NCI-H510A (cell line): Measurements from ENCODE around the gene SLC15A2.
"Not testable (repeated sequence)": the region's sequence is repeated elsewhere in the genome, so short reads cannot be mapped to it uniquely, and the experiment has no call there.

Source experiments
- DNase-seq: peaks from one replicate; lab custom pipeline; 2025; lab: John Stamatoyannopoulos, UW

SLC15A2 gene

GRCh38 chr3:121894301-121894990, at the start of gene SLC15A2:
Gene SLC15A2 (plus strand): TSS chr3:121894401. CDS start chr3:121894477, 76 bp downstream.
- DNase-seq = no peak

- DNase-seq = no peak
Observed at GRCh38 chr3:121844892-121845291, 49.3 kb upstream of the SLC15A2 start.

- no peak for DNase-seq
Observed at GRCh38 chr3:121852256-121852655, 41.9 kb upstream of the SLC15A2 start.

DNA sequence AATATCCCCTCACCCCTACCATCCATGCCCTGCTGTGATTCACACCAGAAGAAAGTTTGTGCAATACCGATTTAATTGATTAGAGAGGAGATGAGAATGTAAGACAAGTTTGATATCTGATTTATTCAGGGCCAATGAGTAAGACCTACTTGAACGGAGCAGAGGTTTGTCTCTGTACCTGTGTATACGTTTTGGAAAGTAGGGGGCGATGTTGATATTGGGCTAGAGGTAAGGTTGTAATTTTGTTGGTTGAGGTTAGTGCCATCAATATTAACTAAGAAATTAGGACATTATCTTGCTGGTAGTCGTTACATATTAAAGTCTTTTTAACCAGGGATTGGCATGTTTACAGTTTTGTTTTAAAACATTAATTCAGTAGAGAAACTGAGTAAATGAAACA, 38.6 kb upstream of the SLC15A2 start:
- DNase-seq = no peak

- DNase-seq = not testable (repeated sequence)
Observed at GRCh38 chr3:121857778-121858177, 36.4 kb upstream of the SLC15A2 start.

GRCh38 chr3:121863247-121863646, 31.0 kb upstream of the SLC15A2 start:
- not testable (repeated sequence) for DNase-seq

- no peak for DNase-seq
Observed at GRCh38 chr3:121863801-121864200, 30.4 kb upstream of the SLC15A2 start.

- DNase-seq = no peak
Observed at GRCh38 chr3:121869736-121870135, 24.5 kb upstream of the SLC15A2 start.

DNA sequence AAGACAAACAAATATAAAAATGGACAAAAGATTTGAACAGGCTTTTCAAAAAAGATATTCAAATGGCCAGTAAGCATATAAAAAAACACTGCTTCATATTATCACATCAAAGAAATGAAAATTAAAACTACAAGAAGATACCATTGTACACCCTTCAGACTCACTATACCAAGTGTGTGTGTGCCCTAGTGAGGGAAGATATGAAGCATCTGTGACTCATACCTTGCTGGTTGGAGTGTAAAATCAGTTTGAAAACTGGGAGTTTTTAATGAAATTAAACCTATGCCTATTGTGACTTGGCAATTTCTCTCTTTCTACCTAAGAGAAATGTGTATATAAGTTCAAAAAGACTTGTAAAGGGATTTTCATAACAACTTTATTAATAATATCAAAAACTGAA, 23.5 kb upstream of the SLC15A2 start:
- DNase-seq = no peak

DNA sequence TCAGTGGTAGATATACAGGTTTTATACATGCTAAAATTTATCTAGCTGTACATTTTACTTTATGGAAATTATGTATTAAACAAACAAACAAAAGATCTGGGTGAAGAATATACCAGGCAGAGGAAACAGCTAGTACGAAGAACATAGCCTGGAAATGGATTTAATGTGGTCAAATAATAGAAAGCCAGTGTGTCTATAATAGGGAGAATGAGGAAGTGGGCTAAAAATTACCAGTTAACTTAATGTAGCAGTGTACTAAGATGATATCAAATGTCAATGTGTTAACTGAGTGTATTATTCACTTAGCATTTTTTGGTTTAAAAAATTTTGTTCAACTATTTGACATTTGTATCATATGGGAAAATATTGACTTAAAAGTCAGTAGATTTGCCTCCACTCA, 22.8 kb upstream of the SLC15A2 start:
- DNase-seq = no peak

GRCh38 chr3:121878411-121878810, 15.8 kb upstream of the SLC15A2 start:
- no peak for DNase-seq

DNA sequence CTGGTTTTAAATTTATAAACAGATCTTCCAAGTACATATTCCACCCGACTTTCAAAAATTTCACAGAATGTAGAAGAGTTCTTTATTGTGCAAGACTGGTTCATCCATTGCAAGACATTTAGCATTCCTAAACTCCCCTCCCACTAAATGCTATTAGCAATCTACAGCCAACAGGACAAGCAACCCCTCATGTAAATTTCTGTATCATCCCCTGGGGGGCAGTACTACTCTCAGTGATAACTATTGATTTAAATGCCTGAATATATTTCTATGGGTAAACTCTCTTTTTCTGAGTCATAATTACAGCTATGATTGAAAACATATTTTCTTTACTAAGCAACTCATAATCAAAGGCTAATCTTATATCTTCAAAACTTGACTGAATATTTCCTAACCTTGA, 10.7 kb upstream of the SLC15A2 start:
- DNase-seq = no peak

- no peak for DNase-seq
Observed at GRCh38 chr3:121885386-121885785, 8.8 kb upstream of the SLC15A2 start.

GRCh38 chr3:121895121-121895520, 920 bp downstream of the SLC15A2 start:
- no peak for DNase-seq

- DNase-seq = no peak
Observed at GRCh38 chr3:121895736-121896135, 1.5 kb downstream of the SLC15A2 start.

DNA sequence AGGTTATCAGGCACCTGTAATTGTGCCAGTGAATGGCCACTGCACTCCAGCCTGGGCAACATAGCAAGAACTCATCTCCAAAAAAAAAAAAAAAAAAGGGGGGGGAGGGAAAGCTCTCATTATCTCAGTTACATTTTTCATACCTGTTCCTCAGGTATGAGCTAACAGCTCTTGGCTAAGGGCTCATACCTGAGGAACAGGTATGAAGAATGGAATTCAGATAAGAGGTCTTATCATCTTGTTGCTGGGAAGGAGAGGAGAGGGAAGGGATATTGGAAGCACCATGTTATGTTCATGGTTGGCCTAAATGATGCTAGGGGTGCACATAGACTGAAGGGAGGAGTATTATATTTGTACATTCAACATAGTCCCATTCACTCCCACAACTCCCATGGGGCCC, 2.6 kb downstream of the SLC15A2 start:
- no peak for DNase-seq

DNA sequence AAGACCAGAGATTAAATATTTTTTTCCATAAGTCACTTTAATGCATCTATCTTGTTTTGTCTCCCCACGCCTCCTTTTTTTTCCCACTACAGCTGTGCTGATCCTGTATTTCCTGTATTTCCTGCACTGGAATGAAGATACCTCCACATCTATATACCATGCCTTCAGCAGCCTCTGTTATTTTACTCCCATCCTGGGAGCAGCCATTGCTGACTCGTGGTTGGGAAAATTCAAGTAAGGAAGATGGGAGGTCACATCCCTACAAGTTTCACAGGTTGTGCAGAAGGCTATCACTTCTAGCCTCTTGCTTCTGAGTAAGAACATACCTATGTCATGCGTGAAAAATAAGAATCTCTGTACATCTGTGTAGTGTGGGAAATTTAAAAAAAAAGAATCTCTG, 3.1 kb downstream of the SLC15A2 start:
- no peak for DNase-seq

DNA sequence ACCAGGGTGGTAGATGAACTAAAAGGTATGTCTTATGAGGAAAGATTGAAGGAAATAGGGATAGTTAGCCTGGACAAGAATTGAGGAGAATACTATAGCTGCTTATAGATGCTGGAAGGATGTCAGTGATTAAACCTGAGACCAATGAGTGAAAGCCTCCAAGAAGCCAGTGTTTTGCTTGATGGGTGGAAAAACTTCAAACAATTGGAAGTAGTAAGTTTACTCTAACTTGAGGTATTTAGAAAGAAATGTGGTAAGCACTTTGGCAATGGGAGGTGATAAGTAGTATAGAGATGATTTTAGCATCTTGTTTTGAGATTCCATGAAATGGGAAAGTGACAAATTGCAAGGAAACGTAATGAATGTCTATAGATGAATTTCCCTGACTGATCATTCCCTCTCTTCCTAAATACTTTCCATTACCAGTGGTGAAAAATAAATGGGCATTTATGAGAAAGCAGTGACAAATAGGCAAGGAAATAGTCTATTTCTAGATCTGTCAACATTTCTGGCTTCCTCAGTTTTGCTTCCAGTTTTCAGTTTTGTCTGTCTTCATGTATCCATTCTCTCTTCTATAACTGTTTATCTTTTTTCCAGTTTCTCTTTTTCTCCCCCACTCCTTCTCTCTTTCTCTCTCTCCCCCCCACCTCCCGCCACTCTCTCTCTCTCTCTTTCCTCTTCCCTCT, 19.2 kb downstream of the SLC15A2 start:
- no peak for DNase-seq

GRCh38 chr3:121914081-121914998, 20.1 kb downstream of the SLC15A2 start:
- DNase-seq = no peak

DNA sequence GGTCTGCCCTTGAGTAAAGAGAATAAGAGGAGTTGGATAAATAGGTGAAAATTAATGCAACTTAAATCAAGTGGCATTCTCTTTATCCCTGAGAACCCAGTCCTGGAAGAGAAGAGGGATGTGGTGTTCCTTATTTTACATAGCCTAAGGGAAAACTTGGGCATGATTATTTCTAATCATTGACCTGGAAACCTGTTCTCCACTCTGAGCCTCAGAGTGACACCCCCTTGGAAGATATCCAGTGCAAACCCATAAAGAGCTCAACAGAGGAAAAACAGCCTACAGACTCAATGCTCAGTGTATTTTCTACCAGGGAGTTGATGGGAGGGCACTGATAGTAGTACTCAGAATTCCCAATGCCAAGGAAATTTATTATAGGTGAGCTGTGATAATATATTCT, 22.0 kb downstream of the SLC15A2 start:
- DNase-seq = no peak

- DNase-seq = no peak
Observed at GRCh38 chr3:121918779-121919483, 24.7 kb downstream of the SLC15A2 start.

DNA sequence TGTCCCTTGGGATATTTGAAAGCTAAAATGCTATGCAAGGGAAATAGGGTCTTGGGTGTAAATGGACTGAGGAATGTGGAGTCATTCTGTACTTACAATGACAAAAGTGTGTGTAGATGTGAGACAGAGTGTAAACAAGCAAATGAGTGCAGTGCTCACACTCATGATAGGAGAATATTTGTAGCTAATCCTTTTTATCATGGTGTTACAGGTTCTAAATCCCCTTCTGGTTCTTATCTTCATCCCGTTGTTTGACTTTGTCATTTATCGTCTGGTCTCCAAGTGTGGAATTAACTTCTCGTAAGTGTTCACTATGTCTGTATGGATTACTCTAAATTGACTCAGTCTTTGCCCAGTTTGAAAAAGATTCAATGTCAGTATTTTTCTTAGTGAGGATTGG, 30.5 kb downstream of the SLC15A2 start:
- DNase-seq = no peak
